Body of pancreas (tissue), 4 donors: ENCODE results near the gene OR2Y1. TPM values are rescaled to one million over a fixed set of nuclear protein-coding genes. Genes with fewer than 3 reads are reported as not detected.

Experiments used
- ATAC-seq: fragments of 150-250 bp; one replicate; pipeline ENCODE4 v1.9.1; 2016
- DNase-seq, 4 donors: peaks; one replicate each; pipeline ENCODE4 v3.0.0-alpha.2; 2019
- H3K27ac ChIP-seq, 4 donors: fragments of 200-600 bp; sonication (generic); 1 replicate in 3 of 4; 2 replicates in 1 of 4; pipeline versions ENCODE4 v1.5.1 to v1.6.1; 2016 to 2019; ENCODE audit warnings: mild to moderate bottlenecking in 1 of 4, mixed read lengths in 1 of 4, moderate library complexity in 1 of 4
- H3K27me3 ChIP-seq, 2 donors: fragments of 200-600 bp; sonication (generic); one replicate each; pipeline ENCODE4 v1.6.0; 2016; ENCODE audit warnings: mild to moderate bottlenecking in 1 of 2
- H3K36me3 ChIP-seq, 2 donors: fragments of 200-600 bp; sonication (generic); replicated peaks in 1 of 2; 2 replicates each; pipeline ENCODE4 v1.5.1; 2016; ENCODE audit warnings: low read depth in 2 of 2; ENCODE audit not compliant: insufficient read depth in 1 of 2
- H3K4me1 ChIP-seq: fragments of 200-600 bp; sonication (generic); one replicate; pipeline ENCODE4 v1.6.0; 2016
- H3K4me3 ChIP-seq, 2 donors: fragments of 200-600 bp; sonication (generic); 1 replicate in 1 of 2; 2 replicates in 1 of 2; pipeline ENCODE4 v1.5.1; 2016 to 2019
- H3K9me3 ChIP-seq, 3 donors: fragments of 200-600 bp; sonication (generic); 1 replicate in 2 of 3; 2 replicates in 1 of 3; pipeline ENCODE4 v1.5.1; 2016
- CTCF ChIP-seq, 7 experiments: fragments of 450-650 bp in 4 of 7; fragments of 200-600 bp in 3 of 7; sonication (generic) in 3 of 7; IDR thresholded peaks; one replicate each; pipeline ENCODE4 v1.5.1; 2016 to 2019; ENCODE audit warnings: antibody characterized with exemption in 7 of 7
- POLR2A ChIP-seq, 3 donors: fragments of 450-650 bp; IDR thresholded peaks; one replicate each; pipeline ENCODE4 v1.6.1; 2016; ENCODE audit warnings: antibody characterized with exemption in 3 of 3, mild to moderate bottlenecking in 2 of 3
- WGBS, 2 donors: methylation state at CpG; one replicate each; pipeline ENCODE4 v1.1.5; 2017; 5-methylcytosine and 5-hydroxymethylcytosine counted together
- intact Hi-C: fragments of 100-400 bp; cut with DNase I; formaldehyde crosslinking; loops from one replicate; pipeline ENCODE4 v1.15.1; 2023
- total RNA-seq, 2 donors: library from RNA; depleted of rRNA; stranded (reverse); fragments of >200 nt; gene quantifications; one replicate each; pipeline ENCODE4 v1.1.0, GENCODE V29; 2016

The OR2Y1 gene
- total RNA-seq, 2 donors from 2014 or later = not detected

GRCh38 chr5:180775624-180776023 is 35.8 kb upstream of the OR2Y1 start:
- Histone ChIP-seq H3K4me1 (no peaks in the 10 kb centered on the region), H3K27ac (no peak overlapping the region), H3K9me3 (no peaks in the 10 kb centered on the region), H3K36me3 (no peaks in the 10 kb centered on the region), H3K27me3 (no peaks in the 10 kb centered on the region), H3K4me3 (no peak overlapping the region)
- DNase-seq (no peak), ATAC-seq (no peak)
- WGBS, 2 donors = 80 to 86% methylated on average over 7 of the region's 7 CpGs
- intact Hi-C loops = no loop called here
- TF ChIP-seq POLR2A (IDR thresholded peaks at IDR 0.05) (no peak), CTCF (IDR thresholded peaks at IDR 0.05) (no peak)

GRCh38 chr5:180771839-180772238 is 32.0 kb upstream of the OR2Y1 start:
- no peaks in the 10 kb centered on the region for H3K27me3 ChIP-seq
- no peaks in the 10 kb centered on the region for H3K36me3 ChIP-seq
- no peaks in the 10 kb centered on the region for H3K4me1 ChIP-seq
- intact Hi-C loops = no loop called here
- TF ChIP-seq CTCF (IDR thresholded peaks at IDR 0.05) (no peak), POLR2A (IDR thresholded peaks at IDR 0.05) (no peak)
- no peak overlapping the region for H3K27ac ChIP-seq
- H3K9me3 ChIP-seq = no peaks in the 10 kb centered on the region
- H3K4me3 ChIP-seq = no peak overlapping the region
- ATAC-seq (no peak), DNase-seq (no peak)

DNA sequence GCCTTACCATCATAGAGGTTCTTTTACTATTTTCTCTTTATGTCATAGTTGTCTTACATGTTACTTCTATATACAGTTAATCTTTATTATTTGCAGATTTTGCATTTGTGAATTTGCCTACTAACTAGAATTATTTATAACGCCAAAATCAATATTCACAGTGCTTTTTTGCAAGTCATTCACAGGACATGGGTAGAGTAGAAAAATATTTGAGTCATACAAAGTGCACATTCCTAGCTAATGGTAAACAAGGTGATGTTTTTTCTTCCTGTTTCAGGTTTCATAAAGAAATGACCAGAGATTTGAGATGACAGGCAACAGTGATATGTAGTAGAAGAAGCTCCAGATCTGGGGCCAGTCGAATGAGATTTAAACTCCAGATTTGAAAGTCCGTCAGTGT is 30.0 kb upstream of the OR2Y1 start:
- intact Hi-C loops = no loop called here
- TF ChIP-seq CTCF (IDR thresholded peaks at IDR 0.05) (no peak), POLR2A (IDR thresholded peaks at IDR 0.05) (no peak)
- Histone ChIP-seq H3K36me3 (no peaks in the 10 kb centered on the region), H3K4me3 (no peak overlapping the region), H3K27ac (no peak overlapping the region), H3K27me3 (no peaks in the 10 kb centered on the region), H3K9me3 (no peaks in the 10 kb centered on the region), H3K4me1 (no peaks in the 10 kb centered on the region)
- ATAC-seq = no peak
- DNase-seq = no peak
- WGBS, 2 donors = 71 to 74% methylated on average over 3 of the region's 3 CpGs

- Histone ChIP-seq H3K4me1 (no peaks in the 10 kb centered on the region), H3K36me3 (no peaks in the 10 kb centered on the region), H3K27me3 (no peaks in the 10 kb centered on the region), H3K9me3 (peaks cover 0 to 11% (median 0%) of the 10 kb centered on the region in 3 donors), H3K4me3 (no peak overlapping the region), H3K27ac (no peak overlapping the region)
- ATAC-seq (no peak), DNase-seq (no peak)
- intact Hi-C loops = no loop called here
- TF ChIP-seq POLR2A (IDR thresholded peaks at IDR 0.05) (no peak), CTCF (IDR thresholded peaks at IDR 0.05) (no peak)
- WGBS, 2 donors = 66 to 67% methylated on average over 2 of the region's 2 CpGs
These were observed 15.7 kb upstream of the OR2Y1 start for GRCh38 chr5:180755601-180756000.

DNA sequence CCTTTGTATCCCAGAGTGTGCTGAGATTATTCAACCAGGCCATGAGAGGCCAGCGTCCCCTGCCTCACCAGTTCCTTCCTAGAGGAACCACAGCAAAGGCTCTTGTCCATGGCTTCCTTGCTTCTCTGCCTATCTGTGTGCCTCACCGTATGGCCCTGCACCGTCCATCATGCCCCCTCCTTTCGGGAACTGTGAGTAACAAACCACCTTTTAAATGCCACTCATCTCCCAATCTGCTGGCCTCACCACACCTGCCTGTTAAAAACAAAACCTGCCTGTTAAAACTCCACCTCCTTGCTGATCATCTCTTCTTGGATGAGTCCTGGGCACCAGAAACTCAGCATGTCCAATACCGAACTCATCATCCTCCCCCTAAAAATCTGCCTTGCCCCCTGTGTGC is 4.4 kb upstream of the OR2Y1 start:
- no peak for TF ChIP-seq CTCF (IDR thresholded peaks at IDR 0.05)
- ATAC-seq = no peak
- Histone ChIP-seq H3K4me3 (no peak overlapping the region), H3K36me3 (no peaks in the 10 kb centered on the region), H3K27me3 (no peaks in the 10 kb centered on the region), H3K27ac (no peak overlapping the region), H3K4me1 (no peaks in the 10 kb centered on the region), H3K9me3 (no peaks in the 10 kb centered on the region)
- 54 to 60% methylated on average over 5 of the region's 5 CpGs for WGBS, 2 donors
- DNase-seq = no peak
- intact Hi-C loops = no loop called here
